ENCODE data around the gene PPP2R5A. TPM values are rescaled to one million over a fixed set of nuclear protein-coding genes. Genes with fewer than 3 reads are reported as not detected.
"Not testable (repeated sequence)": the region's sequence is repeated elsewhere in the genome, so short reads cannot be mapped to it uniquely, and the experiment has no call there.

The PPP2R5A gene
- total RNA-seq, 1 donor from 2014 or later: 22.8 TPM

GRCh38 chr1:212267017-212267416 lies 18.2 kb upstream of the PPP2R5A start:
- FAIRE-seq: peak; percentile 92
- DNase-seq (ENCODE audit: low spot score in 2 of 2): no peak

- no peak for FAIRE-seq
Measured at GRCh38 chr1:212267460-212267859, 17.8 kb upstream of the PPP2R5A start.

GRCh38 chr1:212269306-212269705 lies 15.9 kb upstream of the PPP2R5A start:
- DNase-seq (ENCODE audit: low spot score in 2 of 2) (no peak), FAIRE-seq (no peak)

More at GRCh38 chr1:212267460-212267859, 17.8 kb upstream of the PPP2R5A start:
- DNase-seq (ENCODE audit: low spot score in 2 of 2): no peak

- FAIRE-seq (no peak), DNase-seq (ENCODE audit: low spot score in 2 of 2) (no peak)
Measured at GRCh38 chr1:212270564-212270963, 14.6 kb upstream of the PPP2R5A start.

GRCh38 chr1:212271234-212271633 lies 14.0 kb upstream of the PPP2R5A start:
- DNase-seq (ENCODE audit: low spot score in 2 of 2) (no peak), FAIRE-seq (no peak)

- FAIRE-seq (no peak), DNase-seq (ENCODE audit: low spot score in 2 of 2) (no peak)
Measured at GRCh38 chr1:212271823-212272485, 13.3 kb upstream of the PPP2R5A start.

- no peak for FAIRE-seq
- no peak for DNase-seq (ENCODE audit: low spot score in 2 of 2)
Measured at GRCh38 chr1:212281590-212281989, 3.6 kb upstream of the PPP2R5A start.

- DNase-seq (ENCODE audit: low spot score in 2 of 2): no peak
Measured at GRCh38 chr1:212283741-212284140, 1.5 kb upstream of the PPP2R5A start.

GRCh38 chr1:212284332-212284743 lies 872 bp upstream of the PPP2R5A start:
- no peak for DNase-seq (ENCODE audit: low spot score in 2 of 2)

More at GRCh38 chr1:212283741-212284140, 1.5 kb upstream of the PPP2R5A start:
- no peak for FAIRE-seq

GRCh38 chr1:212285685-212286555 lies 710 bp downstream of the PPP2R5A start:
- FAIRE-seq (no peak), DNase-seq (ENCODE audit: low spot score in 2 of 2) (peak in 1 of 2 donors; percentile 58)

More at GRCh38 chr1:212284332-212284743, 872 bp upstream of the PPP2R5A start:
- no peak for FAIRE-seq

- DNase-seq (ENCODE audit: low spot score in 2 of 2) (no peak), FAIRE-seq (no peak)
Measured at GRCh38 chr1:212286556-212287131, 1.4 kb downstream of the PPP2R5A start.

- DNase-seq (ENCODE audit: low spot score in 2 of 2) (no peak), FAIRE-seq (peak; percentile 26)
Measured at GRCh38 chr1:212287261-212287895, 2.2 kb downstream of the PPP2R5A start.

- not testable (repeated sequence) for DNase-seq (ENCODE audit: low spot score in 2 of 2); FAIRE-seq
Measured at GRCh38 chr1:212287995-212288394, 2.8 kb downstream of the PPP2R5A start.

- no peak for DNase-seq (ENCODE audit: low spot score in 2 of 2)
Measured at GRCh38 chr1:212288615-212289014, 3.4 kb downstream of the PPP2R5A start.

GRCh38 chr1:212289262-212290077 lies 4.3 kb downstream of the PPP2R5A start:
- no peak for DNase-seq (ENCODE audit: low spot score in 2 of 2)
- no peak for FAIRE-seq

More at GRCh38 chr1:212288615-212289014, 3.4 kb downstream of the PPP2R5A start:
- FAIRE-seq: no peak

- FAIRE-seq: no peak
- no peak for DNase-seq (ENCODE audit: low spot score in 2 of 2)
Measured at GRCh38 chr1:212290608-212291007, 5.4 kb downstream of the PPP2R5A start.

GRCh38 chr1:212291505-212292134 lies 6.4 kb downstream of the PPP2R5A start:
- FAIRE-seq (no peak), DNase-seq (ENCODE audit: low spot score in 2 of 2) (peak in 1 of 2 donors; percentile 22)

GRCh38 chr1:212292250-212293105 lies 7.3 kb downstream of the PPP2R5A start:
- no peak for DNase-seq (ENCODE audit: low spot score in 2 of 2)
- FAIRE-seq: no peak

All from frontal cortex (tissue), 4 donors.